ENCODE data around the gene SPAG17.

DNA sequence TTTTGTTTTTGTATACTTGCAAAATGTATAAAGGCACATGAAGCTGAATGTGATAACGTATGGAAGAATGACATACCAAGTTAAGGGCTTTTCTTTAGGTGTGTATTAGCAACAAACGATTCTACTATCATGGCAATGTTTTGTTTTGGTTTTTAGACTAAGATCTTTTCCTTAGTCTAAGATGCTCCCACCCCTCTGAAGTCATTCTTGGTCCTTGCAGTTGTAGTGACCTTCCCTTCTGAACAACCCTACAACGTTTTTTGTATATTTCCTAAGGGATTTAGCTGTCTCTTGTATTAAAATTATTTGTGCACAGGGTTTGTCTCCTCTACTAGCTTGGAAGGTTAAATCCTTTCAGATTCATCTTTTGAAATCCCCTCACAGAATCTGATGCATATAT lies 61.0 kb downstream of the SPAG17 start:
- TF ChIP-seq, protein P1, sequence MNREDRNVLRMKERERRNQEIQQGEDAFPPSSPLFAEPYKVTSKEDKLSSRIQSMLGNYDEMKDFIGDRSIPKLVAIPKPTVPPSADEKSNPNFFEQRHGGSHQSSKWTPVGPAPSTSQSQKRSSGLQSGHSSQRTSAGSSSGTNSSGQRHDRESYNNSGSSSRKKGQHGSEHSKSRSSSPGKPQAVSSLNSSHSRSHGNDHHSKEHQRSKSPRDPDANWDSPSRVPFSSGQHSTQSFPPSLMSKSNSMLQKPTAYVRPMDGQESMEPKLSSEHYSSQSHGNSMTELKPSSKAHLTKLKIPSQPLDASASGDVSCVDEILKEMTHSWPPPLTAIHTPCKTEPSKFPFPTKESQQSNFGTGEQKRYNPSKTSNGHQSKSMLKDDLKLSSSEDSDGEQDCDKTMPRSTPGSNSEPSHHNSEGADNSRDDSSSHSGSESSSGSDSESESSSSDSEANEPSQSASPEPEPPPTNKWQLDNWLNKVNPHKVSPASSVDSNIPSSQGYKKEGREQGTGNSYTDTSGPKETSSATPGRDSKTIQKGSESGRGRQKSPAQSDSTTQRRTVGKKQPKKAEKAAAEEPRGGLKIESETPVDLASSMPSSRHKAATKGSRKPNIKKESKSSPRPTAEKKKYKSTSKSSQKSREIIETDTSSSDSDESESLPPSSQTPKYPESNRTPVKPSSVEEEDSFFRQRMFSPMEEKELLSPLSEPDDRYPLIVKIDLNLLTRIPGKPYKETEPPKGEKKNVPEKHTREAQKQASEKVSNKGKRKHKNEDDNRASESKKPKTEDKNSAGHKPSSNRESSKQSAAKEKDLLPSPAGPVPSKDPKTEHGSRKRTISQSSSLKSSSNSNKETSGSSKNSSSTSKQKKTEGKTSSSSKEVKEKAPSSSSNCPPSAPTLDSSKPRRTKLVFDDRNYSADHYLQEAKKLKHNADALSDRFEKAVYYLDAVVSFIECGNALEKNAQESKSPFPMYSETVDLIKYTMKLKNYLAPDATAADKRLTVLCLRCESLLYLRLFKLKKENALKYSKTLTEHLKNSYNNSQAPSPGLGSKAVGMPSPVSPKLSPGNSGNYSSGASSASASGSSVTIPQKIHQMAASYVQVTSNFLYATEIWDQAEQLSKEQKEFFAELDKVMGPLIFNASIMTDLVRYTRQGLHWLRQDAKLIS (CRISPR knock-in tag; IDR thresholded peaks at IDR 0.05), result no peak
- TF ChIP-seq POLR2G (IDR thresholded peaks at IDR 0.05; ENCODE audit: low read depth, low read length), result no peak
